Midbrain (tissue), 1 donor: Measurements from ENCODE around the gene ANXA2R.

Experiments
- DNase-seq: peaks from one replicate; lab custom pipeline; 2025; lab: John Stamatoyannopoulos, UW

The ANXA2R gene

GRCh38 chr5:43000111-43000840 lies 39.8 kb downstream of the ANXA2R start:
- DNase-seq, result no peak

GRCh38 chr5:42995360-42995751 lies 44.8 kb downstream of the ANXA2R start:
- DNase-seq, result no peak

GRCh38 chr5:42994555-42995359 lies 45.4 kb downstream of the ANXA2R start:
- DNase-seq, result peak; percentile 80

DNA sequence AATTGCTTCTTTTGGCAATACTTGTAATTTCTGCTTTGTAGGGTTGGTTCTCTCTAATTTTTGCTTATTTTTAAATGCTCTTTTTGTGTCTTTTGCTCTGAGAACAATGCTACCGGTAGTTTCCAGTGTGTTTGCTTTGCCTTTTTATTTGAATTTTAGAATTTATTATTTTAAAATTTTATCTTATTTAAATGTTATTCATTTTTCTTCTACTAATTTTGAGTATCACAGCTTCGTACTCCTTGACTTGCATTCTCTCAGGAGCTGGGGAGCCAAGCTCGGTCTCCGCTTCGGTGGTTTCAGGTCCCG lies 45.9 kb downstream of the ANXA2R start:
- DNase-seq, result no peak

- no peak for DNase-seq
Observed at GRCh38 chr5:42993516-42994245, 46.4 kb downstream of the ANXA2R start.

DNA sequence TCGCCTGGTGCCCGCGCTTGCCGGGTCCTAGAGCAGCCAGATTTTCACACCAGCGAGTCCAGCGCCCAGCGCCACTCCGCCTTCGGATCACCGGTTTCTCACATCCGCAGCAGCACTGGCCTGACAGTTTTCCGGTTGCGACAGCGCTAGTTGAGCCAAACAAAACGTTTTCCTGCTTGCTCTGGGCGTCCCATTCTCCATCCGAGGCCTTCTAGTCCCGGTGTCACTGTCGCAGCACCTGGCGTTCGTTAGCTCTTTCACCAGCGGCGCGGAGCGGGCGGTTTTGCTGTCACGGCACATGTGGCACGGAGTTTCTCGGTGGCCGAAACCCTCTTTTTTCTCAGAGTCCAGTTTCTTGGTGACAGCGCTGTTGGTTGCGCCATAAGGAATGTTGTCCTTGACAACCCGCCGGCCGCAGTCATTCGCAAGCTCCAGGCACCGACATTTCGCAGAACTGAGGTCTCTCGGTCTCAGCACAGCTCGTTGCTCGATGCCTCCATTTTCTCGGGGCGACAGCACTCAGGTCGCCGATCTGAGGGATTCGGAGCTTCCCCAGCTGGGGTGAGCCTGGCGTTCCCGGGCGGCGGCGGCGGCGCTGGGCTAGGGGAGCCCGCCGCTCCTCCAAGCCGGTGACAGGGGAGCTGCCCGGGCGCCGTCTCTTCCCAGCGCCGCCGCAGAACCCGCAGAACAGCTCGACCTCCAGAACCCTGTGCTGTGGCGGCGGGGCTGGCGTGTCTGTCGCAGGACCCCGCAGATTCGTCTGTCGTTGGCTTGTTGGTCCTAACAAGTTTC lies 47.8 kb downstream of the ANXA2R start:
- DNase-seq, result peak; percentile 17

DNA sequence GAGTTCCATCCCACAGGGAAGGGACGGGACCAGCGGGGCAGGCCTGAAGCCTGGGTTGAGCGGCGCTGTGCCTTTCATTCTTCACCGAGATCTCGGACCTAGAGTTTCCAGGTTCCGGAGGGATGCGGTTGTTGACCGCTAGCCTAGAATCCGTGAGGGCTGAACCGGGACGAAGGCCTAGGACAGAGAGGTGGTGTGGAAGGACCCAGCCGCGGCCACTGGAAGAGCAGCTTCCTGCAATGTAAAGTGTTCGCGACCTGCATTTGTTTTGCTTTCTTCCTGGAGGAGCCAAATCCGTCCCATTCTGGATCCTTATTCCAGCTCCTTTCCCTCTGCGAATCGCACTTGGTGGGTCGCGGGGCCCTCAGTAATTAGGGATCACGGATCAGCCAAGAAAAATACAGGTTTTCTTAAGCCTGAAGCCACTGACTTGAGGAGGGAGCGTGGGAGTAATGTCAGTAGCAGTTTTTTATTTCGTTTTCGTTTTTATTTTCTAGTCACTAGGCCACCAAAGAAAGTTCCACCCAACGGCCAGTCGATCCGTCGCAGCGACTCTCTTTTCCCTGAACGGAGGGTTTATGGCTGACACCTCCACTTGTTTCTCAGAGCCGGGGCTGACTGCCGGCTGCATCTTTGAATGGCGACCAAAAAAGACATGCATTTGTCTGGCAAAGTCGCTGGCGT lies 48.6 kb downstream of the ANXA2R start:
- no peak for DNase-seq

DNA sequence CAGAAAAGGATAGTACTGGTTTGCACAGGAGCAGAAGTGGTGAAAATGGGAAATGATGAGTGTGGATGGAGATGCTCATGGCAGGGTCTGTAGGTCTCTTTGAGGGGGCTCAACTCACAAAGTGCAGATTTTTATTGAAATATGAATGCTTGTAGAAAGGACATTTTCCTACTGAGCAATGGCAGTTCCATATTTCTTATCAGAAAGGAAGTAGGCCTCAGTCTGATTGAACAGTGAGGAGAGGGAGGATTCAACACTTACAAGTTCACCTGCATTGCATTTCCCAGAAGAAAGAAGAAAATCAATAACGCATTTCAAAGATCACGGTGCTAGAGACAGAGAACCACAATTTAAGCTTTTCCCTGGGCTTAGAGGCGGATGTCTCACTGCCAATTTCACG lies 49.2 kb downstream of the ANXA2R start:
- no peak for DNase-seq
